ENCODE data around the gene TEX11.
"Not testable (repeated sequence)": the region's sequence is repeated elsewhere in the genome, so short reads cannot be mapped to it uniquely, and the experiment has no call there.

The TEX11 gene

GRCh38 chrX:70762285-70762684, 146.2 kb downstream of the TEX11 start:
- no peak for DNase-seq (ENCODE audit: low read depth in 2 of 2)

- peak; percentile 1 to 9 for DNase-seq (ENCODE audit: low read depth in 2 of 2)
These were observed 152.7 kb downstream of the TEX11 start for GRCh38 chrX:70755850-70756249.

- DNase-seq (ENCODE audit: low read depth in 2 of 2) = no peak
These were observed 154.2 kb downstream of the TEX11 start for GRCh38 chrX:70754169-70754848.

- not testable (repeated sequence) for DNase-seq (ENCODE audit: low read depth in 2 of 2)
These were observed 174.7 kb downstream of the TEX11 start for GRCh38 chrX:70733774-70734173.

GRCh38 chrX:70727961-70728360, 180.6 kb downstream of the TEX11 start:
- not testable (repeated sequence) for DNase-seq (ENCODE audit: low read depth in 2 of 2)

GRCh38 chrX:70720721-70721120, 187.8 kb downstream of the TEX11 start:
- DNase-seq (ENCODE audit: low read depth in 2 of 2) = no peak

GRCh38 chrX:70711336-70711735, 197.2 kb downstream of the TEX11 start:
- not testable (repeated sequence) for DNase-seq (ENCODE audit: low read depth in 2 of 2)

GRCh38 chrX:70694339-70695122, 214.0 kb downstream of the TEX11 start:
- no peak for DNase-seq (ENCODE audit: low read depth in 2 of 2)

- DNase-seq (ENCODE audit: low read depth in 2 of 2) = not testable (repeated sequence)
These were observed 229.1 kb downstream of the TEX11 start for GRCh38 chrX:70679455-70679854.

- DNase-seq (ENCODE audit: low read depth in 2 of 2) = no peak
These were observed 233.2 kb downstream of the TEX11 start for GRCh38 chrX:70675284-70675683.

- no peak for DNase-seq (ENCODE audit: low read depth in 2 of 2)
These were observed 236.2 kb downstream of the TEX11 start for GRCh38 chrX:70672326-70672725.

GRCh38 chrX:70669120-70669519, 239.4 kb downstream of the TEX11 start:
- no peak for DNase-seq (ENCODE audit: low read depth in 2 of 2)

- no peak for DNase-seq (ENCODE audit: low read depth in 2 of 2)
These were observed 243.8 kb downstream of the TEX11 start for GRCh38 chrX:70664726-70665125.

- DNase-seq (ENCODE audit: low read depth in 2 of 2) = not testable (repeated sequence)
These were observed 247.4 kb downstream of the TEX11 start for GRCh38 chrX:70661124-70661523.

GRCh38 chrX:70657546-70657945, 251.0 kb downstream of the TEX11 start:
- DNase-seq (ENCODE audit: low read depth in 2 of 2) = not testable (repeated sequence)

GRCh38 chrX:70656304-70656703, 252.2 kb downstream of the TEX11 start:
- DNase-seq (ENCODE audit: low read depth in 2 of 2) = no peak

GRCh38 chrX:70647910-70648309, 260.6 kb downstream of the TEX11 start:
- DNase-seq (ENCODE audit: low read depth in 2 of 2) = not testable (repeated sequence)

GRCh38 chrX:70636218-70636617, 272.3 kb downstream of the TEX11 start:
- no peak for DNase-seq (ENCODE audit: low read depth in 2 of 2)

- no peak for DNase-seq (ENCODE audit: low read depth in 2 of 2)
These were observed 272.8 kb downstream of the TEX11 start for GRCh38 chrX:70635669-70636068.

GRCh38 chrX:70635227-70635626, 273.3 kb downstream of the TEX11 start:
- no peak for DNase-seq (ENCODE audit: low read depth in 2 of 2)

GRCh38 chrX:70621743-70622142, 286.8 kb downstream of the TEX11 start:
- DNase-seq (ENCODE audit: low read depth in 2 of 2) = no peak

- DNase-seq (ENCODE audit: low read depth in 2 of 2) = no peak
These were observed 290.0 kb downstream of the TEX11 start for GRCh38 chrX:70618467-70618866.

GRCh38 chrX:70613295-70613694, 295.2 kb downstream of the TEX11 start:
- DNase-seq (ENCODE audit: low read depth in 2 of 2) = no peak

All from stimulated activated CD8-positive, alpha-beta memory T cell treated with anti-CD3 and anti-CD28 coated beads, Interleukin-2, amount 100 ng/mL, for 1 hour (primary cell).